Pancreas (tissue), 10 donors: Measurements from ENCODE around the gene ORAI1. TPM values are rescaled to one million over a fixed set of nuclear protein-coding genes. Genes with fewer than 3 reads are reported as not detected.

Experiments
- ATAC-seq, 4 donors: fragments of 200-7000 bp; cut with Tn5 transposase; one replicate each; pipeline versions ENCODE4 v1.8.0 to v1.9.1; 2020; ENCODE audit warnings: mild to moderate bottlenecking in 4 of 4, moderate library complexity in 4 of 4
- DNase-seq, 6 donors: peaks; one replicate each; pipeline ENCODE4 v3.0.0-alpha.2; 2020
- FAIRE-seq: peaks from 2 replicates; lab custom pipeline; 2012; peaks lifted over from hg19 to GRCh38; lab: Jason Lieb, UNC
- H3K27ac ChIP-seq, 4 donors: fragments of 200-600 bp; sonication (generic); 1 replicate in 3 of 4; 2 replicates in 1 of 4; pipeline versions ENCODE4 v1.5.0 to v1.8.0; 2020
- H3K27me3 ChIP-seq, 4 donors: fragments of 200-600 bp; one replicate each; pipeline ENCODE4 v1.8.0; 2021
- H3K36me3 ChIP-seq, 3 donors: fragments of 200-600 bp; sonication (generic) in 1 of 3; one replicate each; pipeline versions ENCODE4 v1.5.0 to v1.8.0; 2020 to 2021
- H3K4me1 ChIP-seq, 3 donors: fragments of 200-600 bp; one replicate each; pipeline ENCODE4 v1.8.0; 2021
- H3K4me3 ChIP-seq, 4 donors: fragments of 200-600 bp; sonication (generic) in 2 of 4; one replicate each; pipeline versions ENCODE4 v1.5.0 to v1.8.0; 2020 to 2021
- H3K9me3 ChIP-seq, 4 donors: fragments of 200-600 bp; one replicate each; pipeline ENCODE4 v1.8.0; 2021
- CTCF ChIP-seq, 4 donors: fragments of 200-600 bp; sonication (generic) in 3 of 4; IDR thresholded peaks; one replicate each; pipeline versions ENCODE4 v1.5.0 to v1.8.0; 2021; ENCODE audit warnings: antibody characterized with exemption in 4 of 4
- WGBS, 2 donors: extraction: QIAGEN DNeasy Blood & Tissue Kit; methylation state at CpG; one replicate each; pipeline ENCODE4 v1.1.7; 2013; 5-methylcytosine and 5-hydroxymethylcytosine counted together
- intact Hi-C, 3 donors: fragments of 100-400 bp; cut with DNase I; formaldehyde crosslinking; loops; one replicate each; pipeline versions ENCODE4 v1.11.1 to v1.14.2; 2022
- polyA plus RNA-seq, 2 donors: library from polyadenylated mRNA; stranded (reverse); fragments of 200-250 nt; gene quantifications; one replicate each; pipeline ENCODE4 v1.2.3, GENCODE V29; 2013
- total RNA-seq, 6 donors: library from RNA; stranded (reverse); fragmentation: NEBNext Ultra II Directional in 4 of 6; extraction: Animal tissue kit (Norgen Biotek cat#: 25700) in 4 of 6; gene quantifications; one replicate each; pipeline versions ENCODE4 v1.2.1 to v1.2.4, GENCODE V29; 2021 to 2023
- donor health status: healthy with polysubstance abuse.
- donor health status: DM: no; HTN: no; CAD: no; lungs with moderate emphysema.
- donor health status: DM: no; HTN: no; CAD: no.
- donor health status: control.
- donor health status: control.
- donor health status: Bipolar disorder and iron deficiency.
- donor health status: DM: yes; HTN: yes; CAD: no.
- donor health status: DM: no; HTN: no; CAD: no.
- donor health status: DM: no; HTN: no; CAD: no.
- donor health status: DM: yes; HTN: yes; CAD: no.

Gene ORAI1
- 10 to 100 TPM in 1 of 6 donors, 1 to 10 TPM in 5; 3.9 to 11.3 (median 5.8) TPM for total RNA-seq
- polyA plus RNA-seq = 1 to 10 TPM; 2.7 to 3.4 TPM

GRCh38 chr12:121626087-121626852 lies at the start of gene ORAI1:
TSS of gene ORAI1 (plus strand) at chr12:121626530.
- Histone ChIP-seq H3K27ac (peak within 1 kb of the TSS; percentile 81 to 96 (median 90)), H3K36me3 (no peaks in the 10 kb centered on the region), H3K9me3 (no peaks in the 10 kb centered on the region), H3K4me3 (peak within 1 kb of the TSS; percentile 52 to 81 (median 62)), H3K27me3 (no peaks in the 10 kb centered on the region), H3K4me1 (peaks cover 0 to 22% (median 14%) of the 10 kb centered on the region in 3 donors)
- ATAC-seq (peak; percentile 82 to 91 (median 88)), FAIRE-seq (no peak), DNase-seq (peak; percentile 95 to 99 (median 98))
- intact Hi-C loops = loop anchor here in 2 of 3 donors (5.0 to 10.0 kb wide), 2 partner anchors 51 kb away; no protein-coding TSS in a partner anchor
- no peak for TF ChIP-seq CTCF (IDR thresholded peaks at IDR 0.05)
- WGBS, 2 donors = 1% methylated on average over 43 to 92 of the region's 92 CpGs

DNA sequence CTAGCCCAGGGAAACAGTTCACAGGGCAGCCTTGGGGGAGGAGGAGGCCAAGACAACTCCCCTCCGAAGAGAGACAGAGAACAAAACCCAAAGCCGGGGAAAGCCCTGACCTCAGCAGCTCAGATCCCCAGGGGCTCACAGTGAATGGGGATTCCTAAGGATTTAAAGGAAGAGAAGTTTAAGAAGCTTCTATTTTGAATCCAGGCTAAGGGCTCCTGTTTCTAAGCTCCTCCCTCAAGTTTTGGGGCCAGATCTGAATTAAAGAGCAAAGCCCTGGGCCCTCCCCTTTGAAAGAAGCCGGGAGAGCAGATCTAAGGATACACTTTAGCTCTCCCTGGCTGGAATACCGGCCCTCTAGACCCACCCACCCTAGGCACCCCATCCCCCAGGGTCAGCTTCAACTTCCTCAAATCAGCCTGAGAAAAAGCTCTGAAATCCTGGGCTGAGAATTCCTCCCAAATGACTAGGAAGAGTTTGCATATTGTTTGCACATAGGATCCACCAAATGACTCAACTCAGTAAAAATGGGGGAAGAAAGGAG lies 49.4 kb upstream of the ORAI1 start:
- intact Hi-C loops = loop anchor here in 1 of 3 donors (10.0 kb wide), 1 partner anchor 48 kb away; the partner anchor contains the start of gene ORAI1
- Histone ChIP-seq H3K4me1 (peaks cover 0 to 19% (median 0%) of the 10 kb centered on the region in 3 donors), H3K27me3 (no peaks in the 10 kb centered on the region), H3K4me3 (no peak overlapping the region), H3K36me3 (peaks cover 0 to 15% (median 0%) of the 10 kb centered on the region in 3 donors), H3K27ac (no peak overlapping the region), H3K9me3 (no peaks in the 10 kb centered on the region)
- WGBS, 2 donors = 65 to 67% methylated on average over 4 of the region's 4 CpGs
- DNase-seq (no peak), FAIRE-seq (no peak), ATAC-seq (no peak)
- no peak for TF ChIP-seq CTCF (IDR thresholded peaks at IDR 0.05)

DNA sequence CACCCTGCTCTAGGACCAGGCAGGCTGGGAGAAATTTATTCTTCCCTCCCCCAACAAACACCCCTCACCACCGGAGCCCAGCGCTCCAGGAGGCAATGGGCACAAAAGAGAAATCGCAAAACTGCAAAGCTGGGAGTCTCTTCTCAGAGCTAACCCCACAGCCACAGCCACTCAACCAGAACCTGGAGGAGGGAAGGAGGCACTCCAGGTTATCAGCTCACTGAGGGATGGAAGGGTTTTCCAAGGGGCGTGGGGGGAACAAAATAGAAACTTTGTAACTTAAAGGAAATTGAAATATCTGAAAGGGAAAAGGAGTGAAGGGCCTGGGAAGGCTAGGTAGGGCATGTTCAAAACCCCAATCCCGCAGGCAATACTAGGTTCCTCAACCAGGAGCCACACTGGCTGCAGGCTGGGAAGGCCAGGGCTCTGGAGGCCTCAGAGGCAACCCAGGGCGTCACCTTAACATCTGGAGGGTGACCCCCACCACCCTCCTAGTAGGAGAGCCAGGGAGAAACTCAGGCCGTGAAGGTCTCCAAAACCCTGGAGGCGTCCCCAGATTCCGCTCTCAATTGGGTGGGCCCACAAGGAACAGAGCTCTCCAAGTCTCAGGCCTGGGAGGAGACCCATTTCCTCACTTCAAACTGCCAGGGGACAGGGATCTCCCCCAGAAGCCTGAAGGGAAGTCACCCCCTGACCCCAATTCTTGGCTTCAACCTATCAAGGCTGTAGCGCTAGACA lies 48.7 kb upstream of the ORAI1 start:
- intact Hi-C loops = loop anchor here in 1 of 3 donors (10.0 kb wide), 1 partner anchor 47 kb away; the partner anchor contains the start of gene ORAI1
- Histone ChIP-seq H3K27me3 (no peaks in the 10 kb centered on the region), H3K4me1 (peaks cover 0 to 23% (median 0%) of the 10 kb centered on the region in 3 donors), H3K4me3 (peak overlapping the region in 1 of 4 donors; percentile 74), H3K9me3 (no peaks in the 10 kb centered on the region), H3K27ac (no peak overlapping the region), H3K36me3 (peaks cover 0 to 15% (median 0%) of the 10 kb centered on the region in 3 donors)
- no peak for TF ChIP-seq CTCF (IDR thresholded peaks at IDR 0.05)
- no peak for FAIRE-seq
- DNase-seq = no peak
- no peak for ATAC-seq
- WGBS, 2 donors = 93 to 97% methylated on average over 10 of the region's 10 CpGs

- H3K4me1 ChIP-seq = peaks cover 0 to 26% (median 0%) of the 10 kb centered on the region in 3 donors
- ATAC-seq = no peak
- intact Hi-C loops = loop anchor here in 1 of 3 donors (10.0 kb wide), 1 partner anchor 46 kb away; the partner anchor contains the start of gene ORAI1
Measured at GRCh38 chr12:121578230-121579189, 47.8 kb upstream of the ORAI1 start.

More at GRCh38 chr12:121578230-121579189, 47.8 kb upstream of the ORAI1 start:
- Histone ChIP-seq H3K36me3 (peaks cover 0 to 15% (median 0%) of the 10 kb centered on the region in 3 donors), H3K27me3 (no peaks in the 10 kb centered on the region), H3K27ac (peak overlapping the region in 1 of 4 donors; percentile 22), H3K4me3 (peak overlapping the region; percentile 45 to 74 (median 57)), H3K9me3 (no peaks in the 10 kb centered on the region)
- FAIRE-seq = no peak
- peak in 5 of 6 donors; percentile 12 to 77 (median 39) for DNase-seq
- WGBS, 2 donors = 40 to 43% methylated on average over 64 to 77 of the region's 77 CpGs
- TF ChIP-seq CTCF (IDR thresholded peaks at IDR 0.05) = no peak
